NK-92 treated with Interleukin-12 subunit alpha and Interleukin-12 subunit beta, amount 100 ng/mL, for 24 hours (cell line): ENCODE results near the gene KRT20.

Source experiments
- DNase-seq: peaks from one replicate; lab custom pipeline; 2025; lab: John Stamatoyannopoulos, UW

The KRT20 gene

GRCh38 chr17:40852364-40852763, 32.7 kb downstream of the KRT20 start:
- no peak for DNase-seq

GRCh38 chr17:40850293-40850972, 34.6 kb downstream of the KRT20 start:
- no peak for DNase-seq

- no peak for DNase-seq
Measured at GRCh38 chr17:40849723-40850122, 35.3 kb downstream of the KRT20 start.

GRCh38 chr17:40848583-40849235, 36.3 kb downstream of the KRT20 start:
- no peak for DNase-seq

- no peak for DNase-seq
Measured at GRCh38 chr17:40846515-40847144, 38.4 kb downstream of the KRT20 start.

- DNase-seq, result no peak
Measured at GRCh38 chr17:40844671-40845107, 40.4 kb downstream of the KRT20 start.

- no peak for DNase-seq
Measured at GRCh38 chr17:40843242-40843641, 41.8 kb downstream of the KRT20 start.

- DNase-seq, result no peak
Measured at GRCh38 chr17:40841246-40841645, 43.8 kb downstream of the KRT20 start.

- no peak for DNase-seq
Measured at GRCh38 chr17:40839194-40839593, 45.8 kb downstream of the KRT20 start.

GRCh38 chr17:40836020-40836419, 49.0 kb downstream of the KRT20 start:
- no peak for DNase-seq

GRCh38 chr17:40833882-40834281, 51.2 kb downstream of the KRT20 start:
- no peak for DNase-seq

GRCh38 chr17:40832840-40833239, 52.2 kb downstream of the KRT20 start:
- DNase-seq, result no peak

GRCh38 chr17:40830085-40830776, 54.8 kb downstream of the KRT20 start:
- no peak for DNase-seq

GRCh38 chr17:40828454-40829044, 56.5 kb downstream of the KRT20 start:
- DNase-seq, result no peak

GRCh38 chr17:40827746-40828453, 57.1 kb downstream of the KRT20 start:
- DNase-seq, result no peak
